Colon (tissue), 2 donors: ENCODE data around the gene EZH2.

Experiments
- FAIRE-seq: peaks from 2 replicates; lab custom pipeline; 2012; peaks lifted over from hg19 to GRCh38; lab: Jason Lieb, UNC
- donor health status: control.
- donor health status: control.

The EZH2 gene

DNA sequence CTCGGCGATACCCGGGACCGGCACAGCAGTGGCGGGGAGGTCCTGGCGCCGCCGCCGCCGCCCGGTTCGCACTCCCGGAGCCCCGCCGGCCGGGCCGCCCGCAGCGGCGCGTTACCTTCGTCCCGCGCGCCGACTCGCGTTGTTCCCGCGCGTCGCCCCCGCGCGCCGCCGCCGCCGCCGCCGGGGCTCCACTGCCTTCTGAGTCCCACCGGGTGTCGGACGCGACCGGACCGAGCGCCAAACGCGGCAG is at the start of gene EZH2:
Gene EZH2 (minus strand): TSS at position 243 of the 250 bp plus-strand sequence. CDS start 36,993 bp downstream, outside the sequence.
- FAIRE-seq: no peak

DNA sequence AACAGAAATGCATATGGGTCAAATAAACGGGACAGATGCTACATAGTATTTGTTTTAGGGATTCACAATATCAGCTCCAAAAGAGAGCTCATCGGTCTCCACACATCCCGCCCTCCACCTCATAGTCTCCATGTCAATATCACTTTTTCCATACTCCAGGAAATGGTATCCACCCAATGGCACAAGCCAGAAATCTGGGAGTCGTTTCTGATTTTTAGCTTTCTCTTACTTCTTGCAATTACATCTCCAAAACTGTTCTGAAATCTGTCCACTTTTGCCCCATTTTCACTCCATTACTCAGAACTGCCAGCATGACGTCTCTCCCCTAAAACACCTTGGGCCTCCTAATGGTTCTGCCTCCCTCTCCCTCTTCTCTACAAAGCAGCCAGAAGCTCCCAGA is 47.4 kb upstream of the EZH2 start:
- FAIRE-seq: no peak

DNA sequence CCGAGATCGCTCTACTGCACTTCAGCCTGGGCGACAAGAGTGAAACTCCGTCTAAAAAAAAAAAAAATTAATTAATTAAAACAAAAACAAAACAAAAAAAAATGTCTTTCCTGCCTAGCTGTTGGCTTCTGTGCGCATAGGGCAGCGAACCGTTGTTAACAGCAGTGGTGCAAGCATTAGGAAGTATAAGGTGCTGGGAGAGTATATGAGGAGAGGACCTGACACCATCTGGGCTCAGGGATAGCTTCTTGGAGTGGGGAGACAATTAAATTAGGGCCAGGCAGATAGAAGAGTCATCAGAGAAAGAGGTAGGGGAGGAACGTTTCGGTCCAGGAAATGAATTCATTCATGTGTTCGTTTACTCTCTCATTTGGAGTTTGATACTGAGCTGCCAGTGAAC is 46.2 kb upstream of the EZH2 start:
- no peak for FAIRE-seq

DNA sequence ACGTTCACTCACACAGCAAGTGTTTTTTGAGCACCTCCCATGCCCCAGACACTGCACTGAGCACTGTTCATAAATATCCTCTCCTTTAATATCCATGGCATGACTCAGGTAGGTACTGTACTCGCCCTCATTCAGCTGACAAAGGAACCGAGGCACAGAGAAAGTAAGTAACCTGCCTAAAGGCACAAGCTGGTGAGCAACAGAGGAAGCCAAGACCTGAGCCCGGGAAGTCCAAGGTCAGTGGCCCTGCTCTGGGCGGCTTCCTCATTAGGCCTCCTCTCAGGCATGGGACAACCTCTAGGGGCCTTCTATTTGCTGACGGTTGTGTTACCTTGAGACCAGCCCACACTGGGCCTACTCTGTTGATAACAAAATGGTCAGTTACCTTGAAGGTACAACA is 45.1 kb upstream of the EZH2 start:
- FAIRE-seq: no peak

DNA sequence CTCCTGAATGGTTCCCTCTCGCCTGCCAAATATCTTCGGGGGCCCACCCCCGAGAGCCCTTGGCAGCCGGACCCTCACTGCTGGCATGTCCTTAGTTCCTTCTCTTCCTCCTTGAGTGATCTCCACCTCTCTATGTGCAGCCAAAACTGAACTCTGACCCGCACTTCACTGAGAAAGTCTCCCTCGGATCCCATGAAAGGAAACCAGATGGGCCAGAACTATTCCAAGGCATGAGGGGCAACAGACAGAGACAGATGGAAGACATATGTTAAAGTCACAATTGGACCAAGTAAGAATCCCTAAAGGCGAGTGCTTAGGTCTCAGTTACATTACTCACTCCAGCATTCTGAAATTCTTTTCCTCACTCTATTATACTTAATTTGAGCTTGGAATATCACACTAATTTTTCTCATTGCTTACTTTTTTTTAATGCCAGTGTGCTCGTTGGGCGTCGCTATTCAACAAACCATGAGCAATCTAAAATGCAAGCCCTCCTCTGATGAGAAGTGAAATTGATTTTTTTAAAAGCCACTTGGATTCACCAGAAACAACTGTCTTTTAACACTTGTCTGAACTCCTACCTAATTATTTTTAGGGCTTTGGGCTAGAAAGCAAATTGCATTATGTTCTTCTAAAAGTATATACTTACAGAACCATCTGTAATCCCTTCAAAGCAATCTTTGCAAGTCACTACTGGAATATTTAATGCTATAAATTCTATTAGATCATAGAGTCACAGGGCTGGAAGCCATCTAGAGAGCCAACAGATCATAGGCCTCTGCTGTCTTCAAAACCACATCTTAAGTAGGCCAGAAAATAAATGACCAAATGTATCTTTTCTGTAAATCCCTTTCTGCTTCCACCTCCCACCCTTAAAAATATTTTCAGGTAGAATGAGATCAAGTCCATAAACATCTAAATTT is 43.3 kb upstream of the EZH2 start:
- FAIRE-seq: no peak

DNA sequence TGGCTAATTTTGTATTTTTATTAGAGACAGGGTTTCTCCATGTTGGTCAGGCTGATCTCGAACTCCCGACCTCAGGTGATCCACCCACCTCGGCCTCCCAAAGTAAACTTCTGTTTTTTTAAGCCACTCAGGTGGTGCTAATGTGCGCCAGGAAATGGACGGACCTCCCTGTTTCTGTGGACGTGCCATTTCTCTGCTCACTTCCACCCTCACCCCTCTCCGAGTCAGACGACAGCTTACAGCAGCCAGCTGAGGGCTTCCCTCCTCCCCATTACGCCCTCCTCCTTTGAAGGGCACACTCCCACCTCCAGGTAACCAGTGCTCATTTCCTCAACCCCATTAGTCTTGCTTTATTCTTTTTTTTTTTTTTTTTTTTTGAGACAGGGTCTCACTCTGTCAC is 41.7 kb upstream of the EZH2 start:
- no peak for FAIRE-seq

DNA sequence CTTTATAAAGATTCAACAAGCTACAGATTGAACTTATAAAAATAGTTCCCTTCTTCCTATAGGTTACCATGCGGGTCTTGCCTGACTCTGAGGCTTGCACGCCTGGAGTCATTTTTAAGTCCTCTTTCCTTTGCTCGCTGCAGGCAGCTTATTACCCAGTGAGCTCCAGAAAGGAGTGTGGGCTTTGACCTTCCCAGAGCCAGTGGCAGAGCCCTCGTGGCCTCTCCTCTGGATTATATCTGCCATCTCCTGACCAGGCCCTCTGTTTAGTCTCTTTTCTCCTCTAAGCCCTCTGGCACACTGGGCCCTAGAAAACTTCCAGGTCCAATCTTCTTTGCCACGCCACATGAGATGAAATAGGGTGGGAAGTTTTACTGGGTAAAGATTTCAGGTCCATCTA is 39.9 kb upstream of the EZH2 start:
- FAIRE-seq: no peak

DNA sequence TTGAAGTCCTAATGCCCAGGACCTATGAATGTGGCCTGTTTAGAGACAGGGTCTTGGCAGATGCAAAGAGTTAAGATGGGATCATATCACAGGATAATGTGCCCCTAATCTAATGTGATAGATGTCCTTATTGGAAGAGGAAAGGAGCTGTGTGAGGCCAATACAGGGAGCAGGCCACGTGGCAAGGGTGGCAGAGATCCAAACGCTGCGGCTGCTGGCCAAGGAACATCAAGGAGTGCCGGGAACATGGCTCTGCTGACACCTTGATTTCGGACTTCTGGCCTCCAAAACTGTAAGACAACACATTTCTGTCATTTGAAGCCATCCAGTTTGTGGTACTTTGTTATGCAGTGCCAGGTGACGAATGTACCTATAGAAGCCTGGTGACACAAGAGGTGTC is 37.7 kb upstream of the EZH2 start:
- FAIRE-seq: no peak

DNA sequence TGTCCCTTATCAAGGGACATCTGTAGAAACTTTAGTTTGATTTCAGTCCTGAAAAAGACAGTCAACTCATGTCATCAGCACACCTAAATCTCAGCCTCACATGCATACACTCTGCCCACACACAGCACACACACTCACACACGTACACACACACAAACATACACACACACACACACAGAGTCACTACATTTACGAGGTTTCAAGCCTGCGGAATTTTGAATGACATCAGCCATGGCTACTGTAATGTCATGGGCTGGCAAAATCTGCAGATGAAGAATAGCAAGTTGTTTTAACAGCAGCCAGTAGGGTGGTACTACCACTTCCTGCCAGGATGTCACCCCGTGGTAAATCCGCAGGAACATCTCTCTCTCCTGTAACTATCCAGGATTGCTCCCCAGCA is 37.1 kb upstream of the EZH2 start:
- FAIRE-seq: no peak

DNA sequence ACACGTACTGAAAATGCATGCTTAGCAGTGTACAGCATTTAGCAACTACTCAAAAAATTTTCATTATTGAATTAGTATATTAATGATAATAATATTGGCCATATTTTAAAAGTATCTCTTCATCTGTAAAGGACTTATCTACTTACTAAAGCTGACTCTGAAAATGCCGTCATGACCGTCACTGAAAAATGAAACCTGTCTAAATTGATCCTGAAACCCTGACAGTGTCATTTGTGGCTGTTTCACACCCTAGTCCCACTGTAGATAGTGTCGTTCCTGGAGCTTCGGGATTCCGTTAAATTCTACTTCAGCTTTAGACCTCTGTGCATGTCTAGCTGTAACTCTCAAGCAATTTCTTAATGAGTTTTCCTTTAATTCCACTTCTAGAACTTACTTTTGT is 35.8 kb upstream of the EZH2 start:
- FAIRE-seq: no peak

DNA sequence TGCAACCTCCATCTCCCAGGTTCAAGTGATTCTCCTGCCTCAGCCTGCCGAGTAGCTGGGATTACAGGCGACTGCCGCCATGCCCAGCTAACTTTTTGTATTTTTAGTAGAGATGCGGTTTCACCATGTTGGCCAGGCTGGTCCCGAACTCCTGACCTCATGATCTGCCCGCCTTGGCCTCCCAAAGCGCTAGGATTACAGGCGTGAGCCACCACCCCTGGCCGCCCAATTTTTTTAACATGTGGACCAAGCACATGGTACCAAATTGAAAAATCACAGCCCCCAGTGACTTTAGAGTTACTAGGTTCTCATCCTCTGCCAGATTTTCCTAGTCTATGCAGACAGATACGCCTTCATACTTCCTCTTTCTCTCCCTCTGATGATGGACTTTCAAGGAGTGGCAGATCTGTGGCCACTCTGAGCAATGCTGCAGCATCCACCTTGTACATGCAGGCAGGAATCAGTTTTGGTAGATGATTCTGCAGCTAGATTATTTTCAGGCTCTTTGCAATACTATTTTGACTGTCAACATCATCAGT is 34.0 kb upstream of the EZH2 start:
- no peak for FAIRE-seq

DNA sequence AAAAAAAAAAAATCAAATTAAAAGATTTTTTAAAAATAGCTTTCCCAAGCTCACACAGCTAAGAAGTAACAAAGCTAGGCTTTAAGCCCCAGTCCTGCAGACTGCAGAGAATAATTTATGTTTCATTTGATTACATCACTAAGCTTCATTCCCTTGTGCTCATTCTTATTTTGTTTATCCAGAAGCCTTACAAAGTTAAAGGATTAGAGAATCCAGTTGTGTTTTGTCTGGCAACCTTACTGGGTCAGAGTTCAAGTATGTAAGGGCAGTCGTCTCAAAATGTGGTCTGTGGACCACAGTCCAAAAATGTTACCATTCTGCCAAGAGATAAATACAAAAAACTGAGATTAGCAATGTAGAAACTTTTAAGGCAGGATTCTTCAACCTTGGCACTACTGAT is 32.1 kb upstream of the EZH2 start:
- no peak for FAIRE-seq

DNA sequence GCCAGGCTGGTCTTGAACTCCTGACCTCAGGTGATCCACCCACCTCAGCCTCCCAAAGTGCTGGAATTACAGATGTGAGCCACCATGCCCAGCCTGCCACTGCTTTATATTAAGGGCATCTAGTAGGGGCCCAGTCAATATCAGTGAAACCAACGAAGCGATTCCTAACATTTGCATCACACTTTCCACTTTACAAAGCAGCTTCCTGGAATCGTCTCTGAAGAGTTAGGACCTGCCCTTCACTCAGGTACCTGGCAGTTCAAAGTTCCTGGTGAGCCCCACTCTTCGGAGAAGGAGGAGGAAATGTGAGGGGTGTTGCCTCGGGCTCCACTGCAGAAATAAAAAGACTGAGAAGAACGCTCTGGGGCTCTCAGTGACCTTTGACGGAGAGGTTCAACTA is 31.1 kb upstream of the EZH2 start:
- no peak for FAIRE-seq

DNA sequence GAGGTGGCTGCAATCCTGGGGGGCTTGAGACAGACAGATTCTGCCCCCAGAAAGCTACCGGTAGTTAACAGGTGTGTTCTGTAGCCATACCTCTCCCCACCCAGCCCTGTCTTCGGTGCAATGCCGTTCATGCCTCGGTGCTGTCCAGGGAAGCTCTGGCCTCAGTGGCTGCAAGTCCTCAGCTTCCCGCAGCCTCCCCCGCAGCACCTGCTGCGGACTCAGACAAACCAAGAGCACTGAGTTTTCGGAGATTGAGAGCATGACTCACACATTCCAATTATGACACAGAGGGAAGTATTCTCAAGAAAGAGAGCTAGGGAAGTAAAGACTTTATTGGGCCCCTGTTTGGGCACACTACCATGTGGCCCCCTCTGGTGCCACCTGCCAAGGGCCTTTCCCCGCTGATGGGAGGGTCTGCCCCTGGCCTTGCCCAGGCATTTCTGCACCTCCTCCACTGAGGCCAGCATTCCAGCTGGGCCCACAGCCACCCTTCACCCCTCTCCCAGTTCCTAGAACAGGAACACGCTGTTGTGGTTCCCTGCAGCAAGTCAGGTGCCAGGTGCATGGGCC is 30.2 kb upstream of the EZH2 start:
- FAIRE-seq: no peak

DNA sequence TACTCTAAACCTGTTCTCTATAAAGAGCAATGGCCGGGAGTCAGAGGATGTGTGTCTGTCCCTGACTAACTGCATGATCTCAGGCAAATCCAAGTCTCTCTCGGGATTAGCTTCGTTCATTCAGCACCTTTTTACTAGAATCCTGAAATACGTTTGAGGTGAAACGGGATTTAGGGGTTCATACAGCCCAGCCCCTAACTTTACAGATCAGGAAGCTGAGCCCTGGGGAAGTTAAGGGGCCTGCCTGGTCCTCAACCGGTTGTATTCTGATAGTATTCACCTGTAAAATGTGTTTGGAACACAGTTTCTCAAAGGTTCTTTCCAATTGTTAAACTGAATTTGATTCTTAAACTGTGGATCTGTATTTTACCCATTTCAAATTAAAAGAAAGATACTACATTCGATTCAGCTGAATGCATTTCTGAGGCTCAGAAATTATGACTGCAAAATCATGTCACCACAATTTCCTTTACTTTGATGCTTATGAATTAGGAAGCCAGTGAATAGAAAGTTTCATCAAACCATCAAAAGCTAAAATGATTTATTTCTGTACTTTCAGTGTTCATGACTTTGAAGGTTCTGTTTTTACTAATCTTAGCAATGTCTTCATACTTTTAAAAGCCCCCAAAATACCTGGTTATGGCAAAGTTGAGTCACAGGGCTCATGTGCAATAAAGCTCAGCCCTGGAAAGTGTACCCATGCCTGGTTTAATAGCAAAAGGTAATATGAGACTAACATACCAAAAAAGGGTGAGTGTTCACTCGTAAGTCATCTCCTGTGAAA is 28.9 kb upstream of the EZH2 start:
- FAIRE-seq: no peak

DNA sequence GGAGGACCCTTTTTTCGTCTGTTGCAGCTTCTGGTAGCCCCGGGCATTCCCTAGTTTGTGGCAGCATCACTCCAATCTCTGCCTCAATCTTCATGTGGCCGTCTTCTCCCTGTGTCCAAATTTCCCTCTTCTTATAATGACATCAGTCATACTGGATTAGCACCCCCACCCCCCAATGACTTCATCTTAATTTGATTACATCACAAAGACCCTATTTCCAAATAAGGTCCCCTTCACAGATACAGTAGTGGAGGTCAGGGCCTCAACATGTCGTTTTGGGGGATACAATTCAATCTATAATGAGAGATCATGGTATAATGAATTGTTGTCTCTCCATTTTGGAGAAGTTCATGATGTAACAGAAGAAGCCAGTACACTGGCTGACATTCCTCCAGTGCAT is 28.1 kb upstream of the EZH2 start:
- no peak for FAIRE-seq

DNA sequence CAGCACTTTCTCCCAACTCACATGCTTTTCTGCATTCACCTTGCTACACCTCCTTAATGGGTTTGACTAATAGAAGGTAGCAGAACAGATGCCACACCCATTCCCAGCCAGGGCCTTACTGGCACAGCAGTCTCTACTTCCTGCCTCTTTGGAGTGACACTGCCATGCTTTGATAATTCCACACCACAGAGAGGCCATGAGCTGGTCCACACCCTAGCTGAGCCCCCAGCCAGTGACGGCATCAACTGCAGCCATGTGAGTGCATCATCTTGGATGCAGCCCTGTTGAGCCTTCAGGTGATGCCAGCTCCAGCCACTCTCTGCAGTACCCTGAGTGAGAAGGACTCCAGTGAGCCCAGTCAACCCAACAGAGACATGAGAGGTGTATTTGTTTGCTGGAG is 27.5 kb upstream of the EZH2 start:
- no peak for FAIRE-seq

DNA sequence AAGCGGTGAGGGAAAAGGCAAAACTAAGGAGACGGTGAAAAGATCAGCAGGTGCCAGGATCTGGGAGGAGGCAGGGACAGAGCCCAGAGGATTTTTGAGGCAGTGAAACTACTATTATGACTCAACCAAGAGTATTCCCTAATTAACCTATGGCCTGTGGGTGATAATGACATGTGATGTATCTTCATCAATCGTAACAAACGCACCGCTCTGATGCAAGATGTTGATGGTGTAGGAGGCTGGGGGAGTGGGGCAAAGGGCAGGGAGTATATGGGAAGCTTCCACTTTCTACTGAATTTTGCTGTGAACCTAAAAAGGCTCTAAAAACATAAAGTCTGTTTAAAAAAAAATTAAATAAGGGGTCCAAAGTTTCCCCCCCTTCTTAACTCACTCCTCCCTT is 25.5 kb upstream of the EZH2 start:
- FAIRE-seq: no peak

DNA sequence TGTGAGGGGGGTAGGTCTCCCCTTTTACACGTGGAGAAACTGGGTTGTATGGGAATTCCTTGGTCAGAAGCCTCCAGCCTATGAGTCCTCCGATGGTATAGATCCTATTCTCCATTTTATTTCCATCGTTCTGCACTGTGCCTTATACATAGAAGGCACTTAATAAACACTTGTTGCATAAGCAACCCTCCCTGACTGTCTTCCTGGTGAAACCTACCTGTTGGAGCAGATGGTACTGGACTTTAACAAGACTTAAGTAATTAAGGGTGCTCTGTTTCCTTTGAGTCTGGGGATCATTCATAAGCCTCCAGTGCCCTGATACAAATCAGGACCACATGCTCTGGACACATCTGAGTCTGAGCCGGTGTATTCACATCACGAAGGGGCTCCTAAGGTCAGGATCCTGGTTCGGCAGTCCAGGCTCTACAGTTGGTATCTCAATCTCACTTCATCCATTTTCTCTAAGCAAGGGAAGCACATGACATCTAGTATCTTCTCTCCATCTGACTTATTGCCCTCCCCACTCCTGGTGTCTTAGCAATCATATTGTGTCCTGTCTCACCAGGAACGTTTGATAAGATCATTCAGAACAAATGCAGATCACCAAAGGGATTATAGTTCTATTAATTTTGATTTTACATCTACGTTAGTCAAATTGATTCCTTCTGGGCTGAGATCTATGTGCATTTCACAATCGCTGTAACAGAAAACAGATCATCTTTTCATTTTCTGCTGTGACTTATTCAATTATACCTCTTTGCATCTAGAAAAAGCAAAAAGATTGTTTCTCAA is 22.8 kb upstream of the EZH2 start:
- no peak for FAIRE-seq

DNA sequence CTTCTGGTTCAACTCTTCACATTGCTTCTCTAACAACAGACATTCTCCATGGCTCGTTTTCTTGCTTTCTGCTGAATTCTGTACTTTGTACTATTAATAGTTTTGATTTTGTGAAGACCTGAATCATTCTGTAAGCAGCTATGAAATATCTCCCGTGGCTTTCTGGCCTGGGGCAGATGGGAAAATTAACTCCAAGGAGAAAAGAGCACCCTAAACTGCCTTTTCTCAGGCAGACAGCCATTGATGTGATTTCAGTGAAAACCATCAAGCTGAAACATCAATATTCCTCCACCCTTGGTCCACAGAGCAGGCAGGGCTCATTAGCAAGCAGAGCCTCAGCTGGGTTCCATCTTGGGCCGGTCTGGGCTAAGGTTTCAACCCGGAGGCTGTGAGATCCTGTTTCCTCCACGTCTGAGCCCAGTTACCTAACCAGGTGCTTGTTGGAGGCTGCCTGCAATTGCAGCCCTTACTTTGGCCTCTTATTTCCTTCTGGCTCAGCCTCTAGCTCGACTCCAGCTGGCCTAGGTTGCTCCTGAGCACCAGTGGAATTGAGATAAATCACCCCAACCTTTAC is 21.1 kb upstream of the EZH2 start:
- no peak for FAIRE-seq

DNA sequence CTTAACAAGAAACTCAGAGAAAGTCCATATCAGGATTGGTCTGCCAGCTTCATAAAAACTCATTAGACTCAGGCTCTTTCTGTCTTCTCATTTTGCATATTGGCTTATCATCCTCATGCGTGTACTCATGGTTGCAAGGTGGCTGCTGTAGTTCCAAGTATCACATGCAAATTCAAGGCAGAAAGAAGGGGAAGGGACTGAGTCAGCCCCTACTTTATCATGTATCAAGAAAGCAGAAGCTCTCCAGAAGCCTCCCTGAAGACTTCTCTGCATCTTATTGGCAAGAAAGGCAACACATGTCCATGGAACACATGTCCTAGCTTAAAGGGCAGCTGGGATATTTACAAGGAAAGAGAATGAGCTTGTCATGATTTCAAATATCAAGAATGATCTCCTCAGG is 19.4 kb upstream of the EZH2 start:
- FAIRE-seq: no peak

DNA sequence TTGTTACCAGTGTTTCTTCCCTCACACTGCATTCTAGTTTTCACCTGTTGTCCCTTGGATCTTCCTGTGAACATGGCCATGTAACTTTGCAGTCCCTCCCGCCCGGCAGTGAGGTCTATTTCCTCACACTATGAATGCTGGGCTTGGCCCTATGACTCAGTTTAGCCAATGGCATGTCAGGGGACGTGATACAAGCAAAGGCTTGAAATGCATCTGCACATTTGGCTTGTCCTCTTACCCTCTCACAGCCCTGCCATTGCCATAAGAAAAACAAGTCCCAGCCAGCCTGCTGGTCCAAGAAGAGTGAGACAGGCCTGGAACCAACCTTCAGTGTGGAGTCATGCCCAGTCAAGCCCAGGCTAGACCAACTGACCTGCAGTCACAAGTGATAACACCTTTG is 17.1 kb upstream of the EZH2 start:
- FAIRE-seq: no peak
